Keratinocyte (primary cell): Measurements from ENCODE around the gene SIRT7.

Experiments
- CTCF ChIP-seq, 3 experiments: IDR thresholded peaks in 1 of 3; conservative IDR thresholded peaks in 1 of 3; optimal IDR thresholded peaks in 1 of 3; 2 replicates in 2 of 3; 3 replicates in 1 of 3; pipeline versions ENCODE3 to v1.5.1; 2011; ENCODE audit warnings: low read length in 3 of 3, mild to moderate bottlenecking in 3 of 3, moderate library complexity in 2 of 3, control low read depth in 1 of 3, inconsistent platforms in 1 of 3; ENCODE audit not compliant: insufficient read depth in 2 of 3; ENCODE audit errors: extremely low read depth in 1 of 3
- EZH2 ChIP-seq: IDR thresholded peaks from one replicate; pipeline ENCODE4 v1.6.1; 2012; ENCODE audit warnings: inconsistent platforms, mild to moderate bottlenecking, low read length, moderate library complexity

DNA sequence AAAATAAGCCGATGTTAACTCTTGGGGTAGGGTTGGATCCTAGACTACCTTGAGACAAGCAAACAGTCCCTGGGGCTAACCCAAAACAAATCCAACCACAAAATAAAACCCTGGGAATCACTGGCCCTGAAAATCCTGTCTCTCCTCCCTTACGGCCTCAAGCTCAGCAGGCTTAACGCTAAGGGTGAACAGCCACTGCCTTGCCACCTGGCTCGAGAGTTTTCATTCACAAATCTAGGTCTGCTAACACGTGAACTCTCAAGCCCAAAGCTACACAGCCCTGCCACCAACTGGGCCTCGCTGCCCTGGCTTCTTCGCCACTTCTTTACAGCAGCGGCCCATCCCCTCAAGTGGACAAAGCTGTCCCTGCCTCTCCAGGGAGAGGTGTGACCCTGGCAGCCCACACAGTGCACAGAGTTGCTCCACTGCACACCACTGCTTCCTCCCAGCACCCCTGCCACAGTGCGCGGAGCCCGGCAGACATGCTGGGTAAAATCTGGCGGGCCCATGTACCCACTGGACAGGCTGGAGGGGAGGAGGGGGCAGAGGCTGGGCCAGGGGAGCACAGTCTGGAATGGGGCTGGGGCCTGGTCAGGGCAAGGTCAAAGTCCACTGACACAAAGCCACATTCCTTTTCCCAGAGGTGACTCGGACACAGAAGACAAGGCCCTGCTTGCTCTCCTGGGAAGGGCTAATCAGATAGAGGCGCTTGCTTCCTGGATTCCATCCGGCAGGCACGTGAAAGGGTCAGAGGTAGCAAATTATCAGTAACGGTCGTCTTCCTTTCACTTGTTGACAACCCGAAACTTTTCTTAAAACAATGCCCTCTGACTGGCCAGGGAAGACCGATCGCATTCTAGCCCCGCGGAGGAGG lies 7.8 kb downstream of the SIRT7 start:
- TF ChIP-seq CTCF (optimal IDR thresholded peaks at IDR 0.05 in 1 of 3, IDR thresholded peaks at IDR 0.05 in 1 of 3, conservative IDR thresholded peaks at IDR 0.05 in 1 of 3; ENCODE audit: extremely low read depth in 1 of 3, insufficient read depth in 2 of 3, low read length in 3 of 3) (no peak), EZH2 (no peak)
